ENCODE results near the gene IRF4.
"Not testable (repeated sequence)": the region's sequence is repeated elsewhere in the genome, so short reads cannot be mapped to it uniquely, and the experiment has no call there.

IRF4 gene

GRCh38 chr6:366389-367297 is 24.9 kb upstream of the IRF4 start:
- no peak for DNase-seq

DNA sequence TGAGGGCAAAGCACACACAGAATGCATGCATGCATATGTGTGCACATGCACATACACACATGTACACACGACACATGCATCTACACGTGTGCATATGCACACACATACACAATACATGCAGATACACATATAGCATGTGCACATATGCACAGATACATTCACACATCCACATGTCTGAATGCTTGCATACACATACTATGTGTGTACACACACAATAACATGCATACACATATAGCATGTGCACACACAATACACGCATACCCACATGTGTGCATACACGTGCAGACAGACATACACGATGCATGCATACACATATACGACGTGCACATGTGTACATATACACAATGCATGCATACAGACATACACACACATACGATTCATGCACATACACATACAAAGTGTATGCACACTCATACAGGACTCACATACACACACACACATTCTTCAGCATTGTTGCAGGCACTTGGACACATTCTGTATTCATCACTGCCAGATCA is 24.2 kb upstream of the IRF4 start:
- DNase-seq, result no peak

DNA sequence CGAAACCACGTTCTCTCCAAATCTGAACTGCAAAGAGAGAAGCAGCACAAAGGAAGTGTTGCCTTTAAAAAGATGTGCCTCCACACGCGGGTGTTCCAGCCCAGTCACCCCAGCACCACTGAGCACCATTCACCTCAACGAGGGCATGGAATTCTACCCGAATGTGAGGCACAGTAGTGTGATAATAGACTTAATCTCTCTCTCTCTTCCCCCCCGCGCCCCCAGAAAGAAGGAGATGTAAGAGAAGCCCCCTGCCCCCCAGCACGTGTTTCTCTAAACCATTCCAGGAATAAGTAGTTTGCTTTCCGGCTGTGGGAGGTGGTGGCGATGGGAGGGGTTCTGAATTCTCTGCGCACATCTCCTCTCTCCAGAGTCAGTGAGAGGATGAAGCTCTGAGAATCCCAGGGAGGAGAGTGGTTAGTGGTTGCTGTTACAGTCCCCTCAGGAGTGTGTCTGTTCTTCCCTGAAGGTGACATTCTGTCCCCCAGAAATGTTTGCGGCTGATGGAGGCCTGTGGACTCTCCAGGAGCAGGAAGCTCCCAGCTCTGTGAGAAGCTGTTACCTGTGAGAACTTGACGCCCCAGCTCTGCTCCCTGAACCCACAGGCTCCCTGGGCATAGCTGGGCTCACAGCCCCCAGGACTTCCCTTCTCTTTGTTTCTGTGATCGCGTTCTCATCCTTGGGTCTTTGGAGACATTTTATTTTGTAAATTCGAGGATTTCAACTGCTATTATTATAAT is 23.5 kb upstream of the IRF4 start:
- no peak for DNase-seq

- DNase-seq, result no peak
Measured at GRCh38 chr6:369559-370431, 21.8 kb upstream of the IRF4 start.

- no peak for DNase-seq
Measured at GRCh38 chr6:370555-370954, 21.0 kb upstream of the IRF4 start.

GRCh38 chr6:371851-372250 is 19.7 kb upstream of the IRF4 start:
- not testable (repeated sequence) for DNase-seq

- no peak for DNase-seq
Measured at GRCh38 chr6:372336-372911, 19.1 kb upstream of the IRF4 start.

DNA sequence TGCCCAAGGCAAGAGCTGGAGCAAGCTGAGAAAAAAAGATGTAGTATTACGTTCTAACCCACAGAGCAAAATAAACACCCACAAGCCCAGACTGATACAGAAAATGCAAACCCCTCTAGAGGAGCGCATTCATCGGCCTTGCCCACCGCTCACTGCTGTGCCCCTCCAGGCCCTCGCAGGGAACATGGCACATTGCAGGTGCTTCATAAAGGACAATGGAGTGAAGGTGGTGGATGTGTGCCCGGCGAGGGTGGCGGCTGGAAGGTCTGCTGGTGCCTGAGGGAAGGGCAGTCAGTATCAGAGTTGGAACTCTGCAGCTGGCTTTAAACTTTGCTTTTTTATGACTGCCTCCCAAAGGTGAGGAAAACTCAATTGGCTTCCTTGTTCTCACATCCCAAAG is 18.5 kb upstream of the IRF4 start:
- DNase-seq, result no peak

- DNase-seq, result no peak
Measured at GRCh38 chr6:373773-374724, 17.5 kb upstream of the IRF4 start.

- no peak for DNase-seq
Measured at GRCh38 chr6:374956-375355, 16.6 kb upstream of the IRF4 start.

- no peak for DNase-seq
Measured at GRCh38 chr6:376827-377640, 14.5 kb upstream of the IRF4 start.

DNA sequence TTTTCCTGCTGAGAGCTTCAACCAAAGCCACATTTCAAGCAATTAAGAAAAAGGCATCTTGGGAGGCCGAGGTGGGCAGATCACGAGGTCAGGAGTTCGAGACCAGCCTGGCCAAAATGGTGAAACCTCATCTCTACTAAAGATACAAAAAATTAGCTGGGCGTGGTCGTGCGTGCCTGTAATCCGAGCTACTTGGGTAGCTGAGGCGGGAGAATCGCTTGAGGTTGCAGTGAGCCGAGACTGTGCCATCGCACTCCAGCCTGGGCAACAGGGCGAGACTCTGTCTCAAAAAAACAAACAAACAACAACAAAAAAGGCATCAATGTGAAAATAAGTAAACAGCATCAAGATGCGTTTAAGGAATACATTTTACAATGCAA is 13.9 kb upstream of the IRF4 start:
- DNase-seq, result not testable (repeated sequence)

DNA sequence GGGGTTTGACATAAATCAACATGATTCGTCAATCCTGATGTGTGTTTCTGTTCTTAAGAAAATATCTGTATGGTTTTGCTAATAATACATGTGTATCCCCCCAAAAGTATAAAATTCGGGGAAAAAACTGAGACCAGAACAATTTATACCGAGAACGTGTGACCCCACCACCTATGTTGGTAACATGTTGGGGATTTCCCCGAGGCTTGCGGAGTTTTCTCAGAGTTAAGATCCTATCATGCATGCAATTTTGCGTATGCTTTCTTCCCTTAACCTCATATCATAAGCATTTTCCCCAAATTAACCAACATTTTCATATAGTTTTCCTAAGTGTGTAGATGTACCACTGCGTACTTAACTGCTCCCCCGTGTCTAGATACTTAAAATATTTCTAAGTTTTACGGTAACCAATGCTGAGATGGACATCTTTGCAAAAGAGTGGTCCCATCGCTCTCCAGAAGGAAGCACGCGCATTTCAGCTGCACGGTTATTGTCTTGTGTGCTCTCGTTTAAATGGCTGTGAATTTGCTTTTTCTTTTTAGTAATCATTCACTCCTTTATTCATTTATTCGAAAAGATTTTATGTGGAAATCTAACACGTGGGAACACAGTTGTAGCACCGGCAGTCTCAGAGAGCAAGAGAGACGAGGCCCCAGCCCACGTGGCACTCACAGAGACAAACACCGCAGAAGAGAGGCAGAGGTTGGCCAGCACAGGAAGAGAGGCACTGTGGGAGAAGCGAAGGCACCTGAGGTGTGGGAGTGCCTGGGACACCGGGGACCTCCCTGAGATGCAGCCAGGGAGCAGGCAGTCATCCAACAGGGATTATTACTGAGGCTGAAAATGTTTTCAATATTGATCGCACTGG is 13.2 kb upstream of the IRF4 start:
- no peak for DNase-seq

DNA sequence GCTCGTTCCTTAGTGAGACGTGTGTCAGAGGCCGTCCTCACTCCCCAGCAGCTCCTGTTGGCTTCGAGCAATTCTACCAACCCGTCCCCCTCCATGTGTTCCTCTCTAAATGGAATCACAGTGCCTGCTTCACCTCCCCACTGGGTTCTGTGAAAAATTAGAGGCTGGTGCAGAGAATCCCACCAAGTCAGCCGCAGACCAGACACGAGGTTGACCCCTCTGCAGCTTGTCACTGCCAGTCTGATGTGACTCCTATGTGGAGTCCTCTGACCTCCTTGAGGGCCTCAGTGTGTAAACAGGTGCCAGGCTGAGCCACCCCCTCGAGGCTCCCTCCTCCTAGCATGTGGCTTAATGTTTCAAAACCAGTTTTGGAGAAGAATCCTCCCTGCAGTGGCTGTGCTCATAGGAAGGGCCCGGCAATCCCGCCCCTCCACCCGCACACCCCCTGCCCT is 12.6 kb upstream of the IRF4 start:
- no peak for DNase-seq

GRCh38 chr6:379410-380181 is 12.0 kb upstream of the IRF4 start:
- no peak for DNase-seq

GRCh38 chr6:380234-381218 is 11.0 kb upstream of the IRF4 start:
- DNase-seq, result no peak

DNA sequence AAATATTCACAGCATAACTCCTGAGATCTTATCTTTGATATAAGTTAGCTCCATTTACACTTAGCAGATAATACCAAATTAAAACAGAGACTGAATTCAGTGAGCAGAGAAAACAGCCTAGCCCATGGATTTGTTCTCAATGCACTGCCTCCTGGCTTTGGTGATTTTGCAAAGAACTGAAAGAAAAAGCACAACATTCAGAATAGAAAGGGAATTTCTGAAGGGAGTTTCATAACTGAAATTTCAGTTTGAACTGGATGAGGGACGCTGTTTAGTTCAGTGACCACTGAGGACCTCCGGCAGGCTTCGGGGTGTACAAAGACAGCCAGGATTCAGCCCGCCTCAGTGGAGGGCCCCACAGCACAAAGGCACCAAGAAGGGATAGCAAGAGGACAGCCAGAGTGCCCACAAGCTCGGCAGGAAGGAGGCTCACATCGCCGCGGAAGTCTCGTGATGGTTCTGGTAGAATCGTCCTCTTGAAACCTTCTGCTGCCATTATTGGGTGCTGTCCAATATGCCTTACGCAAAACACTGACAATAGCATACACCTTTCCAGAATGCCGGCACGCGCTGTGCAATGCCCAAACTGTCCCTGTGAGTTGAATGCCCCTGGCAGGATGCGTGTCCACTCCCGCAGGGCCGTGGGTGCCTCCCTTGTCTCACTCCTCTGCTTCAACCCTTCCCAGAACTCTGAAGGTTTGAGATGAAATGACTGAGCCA is 9.7 kb upstream of the IRF4 start:
- DNase-seq, result no peak

Measured in NCI-H1417 treated with DMSO at 0.1 percent for 48 hours (cell line).